GM18909 (cell line): Measurements from ENCODE around the gene DNAH9.

Experiments
- ATAC-seq: cut with Tn5 transposase; IDR thresholded peaks from one replicate; pipeline ENCODE4 v1.9.1; 2021; ENCODE audit warnings: mild to moderate bottlenecking; ENCODE audit not compliant: unreplicated experiment, poor library complexity

The DNAH9 gene

GRCh38 chr17:11598274-11599221 lies at the start of gene DNAH9:
DNAH9 (plus strand) TSS chr17:11598470; CDS start chr17:11598499, 29 bp downstream.
- ATAC-seq: no peak

- no peak for ATAC-seq
Measured at GRCh38 chr17:11550431-11550830, 47.8 kb upstream of the DNAH9 start.

DNA sequence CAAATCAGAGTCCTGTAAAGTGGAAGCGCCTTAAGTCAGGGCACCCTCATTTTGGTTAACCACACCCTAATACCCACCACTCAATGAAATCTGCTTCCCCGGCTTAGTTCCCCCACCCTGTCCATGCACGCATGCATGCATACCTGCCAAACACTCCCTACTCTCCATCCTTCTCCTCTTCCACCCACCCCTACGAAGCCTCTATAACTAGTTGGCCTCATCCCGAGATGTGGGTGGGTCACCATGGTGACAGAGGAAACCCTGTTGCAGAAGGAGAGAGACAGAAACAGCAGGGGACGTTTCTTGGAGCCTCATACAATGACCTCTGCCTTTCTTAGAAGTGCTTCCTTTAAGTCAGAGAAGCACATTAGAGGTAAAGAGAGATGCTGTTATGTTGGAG lies 46.8 kb upstream of the DNAH9 start:
- no peak for ATAC-seq

GRCh38 chr17:11553135-11553534 lies 45.1 kb upstream of the DNAH9 start:
- ATAC-seq: no peak

DNA sequence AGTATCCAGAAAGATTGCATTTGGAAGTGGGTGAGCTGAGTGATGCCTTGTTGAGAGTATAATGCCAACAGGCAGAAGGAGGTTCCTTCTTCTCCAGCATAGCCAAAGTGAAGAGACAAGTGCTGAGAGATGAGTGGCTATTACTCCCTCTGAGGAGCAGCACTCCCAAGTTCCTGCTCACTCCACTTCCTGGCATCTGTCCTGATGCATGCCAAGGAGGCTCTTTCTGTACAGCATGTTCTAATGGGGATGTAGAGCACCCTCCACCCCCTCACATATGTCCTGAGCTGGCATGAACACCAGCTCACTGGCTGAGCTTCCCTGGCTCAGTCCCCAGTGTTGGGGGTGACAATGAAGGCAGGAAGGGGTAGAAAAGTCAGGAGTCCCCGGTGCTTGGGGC lies 44.2 kb upstream of the DNAH9 start:
- ATAC-seq: no peak

DNA sequence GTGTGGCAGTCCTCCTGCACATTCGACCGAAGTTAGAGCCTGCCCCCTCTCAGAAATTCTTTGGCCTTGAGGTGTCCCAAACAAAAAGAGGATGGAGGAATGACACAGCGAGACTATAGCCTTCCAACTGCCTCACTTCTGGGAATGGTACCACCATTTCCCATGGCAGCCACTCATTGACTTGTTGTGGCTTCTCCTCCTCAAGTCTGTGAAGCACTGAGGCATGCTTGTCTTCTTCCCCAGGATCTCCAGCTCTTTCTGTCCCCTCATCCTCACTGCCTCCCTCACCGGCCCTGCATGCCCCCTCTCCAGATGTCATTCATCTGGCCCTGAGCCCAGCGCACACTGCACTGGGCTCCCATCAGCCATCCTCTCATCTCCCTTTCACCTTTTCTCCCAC lies 43.7 kb upstream of the DNAH9 start:
- ATAC-seq: no peak

DNA sequence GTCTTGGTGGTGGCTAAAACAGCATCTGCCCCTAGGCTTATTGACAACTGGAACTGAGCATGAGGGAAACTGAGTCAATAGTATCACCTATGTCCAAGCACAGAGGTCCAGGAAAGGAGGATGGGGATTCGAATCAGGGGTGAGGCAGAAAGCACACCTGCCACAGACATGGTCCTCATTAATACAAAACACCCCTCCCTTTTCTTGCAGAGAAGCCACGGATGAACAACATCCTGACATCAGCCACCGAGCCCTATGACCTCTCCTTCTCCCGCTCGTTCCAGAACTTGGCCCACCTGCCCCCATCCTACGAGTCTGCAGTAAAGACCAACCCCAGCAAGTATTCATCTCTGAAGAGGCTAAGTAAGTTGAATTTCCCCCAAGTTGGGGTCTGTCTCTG lies 42.7 kb upstream of the DNAH9 start:
- ATAC-seq: no peak

DNA sequence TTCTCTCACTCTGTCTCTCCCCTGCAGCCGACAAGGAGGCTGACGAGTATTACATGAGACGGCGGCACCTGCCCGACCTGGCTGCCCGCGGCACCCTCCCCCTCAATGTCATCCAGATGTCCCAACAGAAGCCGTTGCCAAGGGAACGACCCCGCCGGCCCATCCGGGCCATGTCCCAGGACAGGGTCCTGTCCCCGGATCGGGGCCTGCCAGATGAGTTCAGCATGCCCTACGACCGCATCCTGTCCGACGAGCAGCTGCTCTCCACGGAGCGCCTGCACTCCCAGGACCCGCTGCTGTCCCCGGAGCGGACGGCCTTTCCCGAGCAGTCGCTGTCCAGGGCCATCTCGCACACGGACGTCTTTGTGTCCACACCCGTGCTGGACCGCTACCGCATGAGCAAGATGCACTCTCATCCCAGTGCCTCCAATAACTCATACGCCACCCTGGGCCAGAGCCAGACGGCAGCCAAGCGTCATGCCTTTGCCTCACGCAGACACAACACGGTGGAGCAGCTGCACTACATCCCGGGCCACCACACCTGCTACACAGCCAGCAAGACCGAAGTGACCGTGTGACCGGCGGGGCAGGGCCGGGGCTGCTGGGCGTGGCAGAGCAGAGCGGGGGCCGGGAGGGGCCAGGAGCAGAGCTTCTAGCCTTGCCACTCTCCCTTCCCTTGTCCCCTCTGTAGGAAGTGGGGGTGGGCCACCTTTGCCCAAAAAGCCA lies 40.4 kb upstream of the DNAH9 start:
- no peak for ATAC-seq

DNA sequence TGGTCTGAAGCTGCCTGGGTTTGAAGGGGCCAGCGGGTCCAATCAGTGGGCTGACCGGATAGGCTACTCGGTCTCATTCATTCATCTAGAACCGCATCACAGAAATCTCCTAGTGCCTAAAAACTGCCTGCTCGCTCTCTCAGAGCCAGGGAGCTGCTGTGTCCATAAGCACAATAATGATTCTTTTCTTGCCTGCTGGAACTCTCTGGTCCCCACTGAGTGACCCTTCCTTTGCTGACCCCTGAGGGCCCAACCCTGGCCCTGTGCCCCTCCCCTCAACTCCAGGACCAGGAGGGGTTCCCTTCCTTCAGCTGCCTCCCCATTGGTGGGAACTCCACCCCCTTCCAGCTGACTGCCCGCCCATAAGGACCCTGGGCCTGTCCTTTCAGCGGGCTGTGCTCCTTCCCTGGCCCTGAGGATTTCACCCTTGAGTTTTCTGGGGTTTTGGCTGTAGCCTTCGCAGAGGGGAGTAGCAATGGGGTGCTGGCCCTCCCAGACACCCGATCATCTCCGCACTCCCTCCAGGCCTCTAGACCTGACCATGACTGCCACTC lies 39.5 kb upstream of the DNAH9 start:
- no peak for ATAC-seq

DNA sequence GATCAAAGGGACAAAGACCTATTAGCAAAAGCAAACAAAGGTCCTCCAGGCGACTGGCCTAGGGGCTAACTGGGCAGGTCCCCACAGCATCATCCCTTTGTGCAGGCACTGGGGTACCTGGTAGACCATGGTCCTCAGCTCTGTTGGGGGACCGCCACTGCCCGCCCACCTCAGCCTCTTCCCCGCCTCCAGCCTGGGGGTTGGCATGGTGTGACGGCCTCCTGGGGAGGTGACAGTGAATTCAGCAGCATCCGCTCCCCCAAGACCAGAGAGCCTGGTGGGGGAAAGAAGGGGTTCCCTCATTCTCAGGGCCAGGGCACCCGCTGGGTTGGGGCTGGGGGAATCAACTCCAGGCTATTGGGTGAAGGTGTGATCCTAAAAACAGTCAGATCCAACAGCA lies 38.7 kb upstream of the DNAH9 start:
- no peak for ATAC-seq

DNA sequence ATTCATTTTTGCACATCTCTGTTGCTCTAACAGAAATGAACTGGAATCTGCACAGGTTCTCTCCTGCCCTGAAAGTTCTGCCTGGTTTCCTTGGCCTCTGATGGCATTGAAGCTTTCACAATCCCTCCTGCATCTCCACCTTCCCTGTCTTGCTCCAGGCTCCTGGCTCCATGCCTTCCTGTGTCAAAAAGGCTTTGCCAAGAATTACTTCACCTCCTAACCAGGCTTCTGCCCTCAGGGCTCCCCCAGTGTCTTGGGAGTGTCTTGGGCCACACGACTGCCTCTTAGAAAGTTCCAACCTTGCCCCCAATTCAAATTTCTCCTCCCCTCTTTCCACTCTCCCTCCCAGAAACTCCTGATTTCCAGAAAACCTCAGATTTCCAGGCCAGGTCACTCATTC lies 37.0 kb upstream of the DNAH9 start:
- ATAC-seq: no peak

- ATAC-seq: no peak
Measured at GRCh38 chr17:11561702-11562101, 36.6 kb upstream of the DNAH9 start.

DNA sequence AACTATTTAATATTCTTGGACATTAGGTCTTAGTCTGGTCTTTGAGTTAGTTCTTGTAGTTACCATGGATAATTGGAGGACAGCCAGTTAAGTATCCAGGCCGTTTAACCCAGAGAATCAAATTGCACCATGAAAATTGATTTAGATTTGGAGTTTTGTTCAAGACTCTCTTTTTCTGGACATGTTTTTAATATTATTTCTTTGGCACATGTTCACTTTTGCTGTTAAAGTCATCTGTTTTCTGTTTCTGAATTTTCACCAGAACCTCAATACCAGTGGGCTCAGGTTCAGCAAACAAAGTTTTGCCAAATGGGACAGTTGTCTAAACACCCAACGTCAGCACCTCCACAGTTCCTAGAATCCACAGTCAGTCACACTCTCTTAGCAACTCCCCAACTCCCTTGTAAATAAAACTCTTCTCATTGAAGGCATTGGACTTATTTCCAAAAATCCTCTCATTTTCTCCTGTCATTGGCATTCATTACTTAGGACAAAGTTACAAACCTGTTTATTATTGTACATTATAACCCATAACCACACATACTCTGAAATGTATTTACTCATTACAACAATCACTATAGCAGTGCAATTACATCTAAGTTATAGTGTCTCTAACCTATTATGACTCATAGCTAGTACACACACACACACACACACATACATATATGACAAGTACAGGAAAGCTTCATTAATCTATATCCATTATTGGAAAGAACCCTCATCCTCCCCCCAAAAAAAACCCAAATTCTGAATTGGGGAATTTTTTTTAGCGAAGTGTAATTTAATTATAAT lies 33.5 kb upstream of the DNAH9 start:
- no peak for ATAC-seq

GRCh38 chr17:11565591-11565990 lies 32.7 kb upstream of the DNAH9 start:
- no peak for ATAC-seq

DNA sequence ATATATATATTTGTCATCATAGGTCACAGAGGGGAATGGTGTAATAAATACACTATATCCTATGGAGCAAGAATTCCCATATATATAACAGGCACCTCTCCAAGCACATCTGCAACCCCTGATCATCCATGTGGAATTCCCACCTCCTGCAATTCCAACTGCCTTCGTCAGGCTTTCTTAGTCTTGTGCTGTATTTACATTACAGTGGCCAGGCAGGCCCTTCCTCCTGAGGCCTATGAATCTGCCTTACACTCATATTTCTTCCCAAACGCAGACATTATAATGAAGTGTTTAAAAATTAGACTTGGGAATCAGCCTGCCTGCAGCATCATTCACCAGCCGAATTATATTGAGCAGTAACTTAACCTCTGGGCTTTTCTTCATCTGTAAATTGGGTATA lies 19.3 kb upstream of the DNAH9 start:
- ATAC-seq: no peak

GRCh38 chr17:11580677-11581076 lies 17.6 kb upstream of the DNAH9 start:
- ATAC-seq: no peak

DNA sequence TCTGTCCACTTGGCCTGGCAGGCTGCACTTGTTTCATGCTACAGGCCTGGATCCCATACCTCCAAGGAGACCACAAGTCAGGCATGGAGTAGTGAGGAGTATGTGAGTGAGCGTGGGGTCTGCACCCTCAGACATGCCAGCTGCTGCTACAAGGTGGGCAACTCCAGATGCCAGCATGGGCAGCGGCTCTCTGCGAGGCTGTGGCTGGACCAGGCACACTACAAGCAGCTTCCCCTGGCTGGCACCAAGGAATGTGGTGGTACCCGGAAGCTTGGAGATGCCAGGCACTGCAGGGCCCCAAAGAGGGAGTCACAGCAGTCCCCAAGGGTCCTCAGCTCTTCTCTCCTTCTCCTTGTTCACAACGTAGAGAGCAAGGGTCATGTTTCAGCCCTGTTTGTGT lies 16.1 kb upstream of the DNAH9 start:
- no peak for ATAC-seq

GRCh38 chr17:11583306-11583992 lies 14.8 kb upstream of the DNAH9 start:
- ATAC-seq: no peak

- no peak for ATAC-seq
Measured at GRCh38 chr17:11589716-11590115, 8.6 kb upstream of the DNAH9 start.

DNA sequence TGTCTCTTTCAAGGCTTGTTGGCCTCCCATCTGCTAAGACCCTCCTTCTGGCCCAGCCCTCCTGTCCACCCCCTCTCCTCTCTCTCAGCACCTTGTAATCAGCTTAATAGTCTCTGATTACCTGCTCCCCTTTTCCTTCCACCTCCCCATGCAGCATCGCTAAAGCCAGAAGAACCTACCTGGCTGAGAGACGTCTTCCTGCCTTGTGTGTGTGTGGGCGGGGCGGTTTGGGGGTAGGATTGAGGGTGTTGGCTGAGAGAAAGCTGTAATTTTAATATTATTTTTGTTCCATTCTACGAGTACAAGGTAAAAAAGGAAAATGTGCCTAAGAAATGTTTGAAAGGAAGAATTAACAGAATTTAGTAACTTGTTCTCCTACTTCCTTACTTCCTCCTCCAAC lies 3.4 kb downstream of the DNAH9 start:
- ATAC-seq: no peak
